GM19467 (cell line): ENCODE measurements around the gene INHBE.

Experiments used
- ATAC-seq: cut with Tn5 transposase; IDR thresholded peaks from one replicate; pipeline ENCODE4 v1.9.1; 2021; ENCODE audit warnings: mild to moderate bottlenecking, moderate library complexity; ENCODE audit not compliant: unreplicated experiment

Gene INHBE

DNA sequence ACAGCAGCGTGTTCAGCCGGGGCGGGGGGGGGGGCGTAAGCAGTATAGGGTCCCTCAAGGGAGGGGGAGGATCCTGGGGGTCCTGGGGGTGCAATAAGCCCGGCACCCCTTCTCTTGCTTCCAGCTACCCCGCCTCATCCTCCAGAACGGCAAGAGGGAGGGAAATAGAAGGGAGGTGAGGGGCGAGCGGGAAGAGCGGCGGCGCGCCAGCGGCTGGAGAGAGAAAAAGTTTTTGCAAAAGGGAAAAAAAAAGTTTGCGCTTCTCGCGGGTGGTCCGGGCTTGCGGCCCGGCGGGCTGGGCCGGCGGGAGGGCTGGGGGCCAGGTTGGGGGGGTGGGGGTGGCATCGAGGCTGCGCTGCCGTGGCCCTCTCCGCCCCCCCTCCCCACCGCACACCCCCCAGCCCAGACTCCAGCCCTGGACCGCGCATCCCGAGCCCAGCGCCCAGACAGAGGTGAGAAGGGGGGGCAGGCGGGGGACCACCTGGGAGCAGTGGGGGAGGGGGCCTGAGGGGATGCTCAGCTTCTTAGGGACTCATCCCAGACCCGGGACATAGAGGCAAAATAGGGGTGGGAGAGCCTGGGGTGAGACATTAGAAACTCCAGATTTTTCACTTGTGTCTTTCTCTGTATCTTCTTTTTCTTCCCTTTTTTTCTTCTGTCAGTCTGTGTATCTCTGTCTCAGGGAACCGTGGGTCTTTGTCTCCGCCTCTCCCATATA is 4.8 kb downstream of the INHBE start, which contains the start of gene GLI1:
GLI1 (plus strand) TSS at position 36 of the 718 bp plus-strand sequence. CDS start 3,907 bp downstream, outside the sequence.
- no peak for ATAC-seq

DNA sequence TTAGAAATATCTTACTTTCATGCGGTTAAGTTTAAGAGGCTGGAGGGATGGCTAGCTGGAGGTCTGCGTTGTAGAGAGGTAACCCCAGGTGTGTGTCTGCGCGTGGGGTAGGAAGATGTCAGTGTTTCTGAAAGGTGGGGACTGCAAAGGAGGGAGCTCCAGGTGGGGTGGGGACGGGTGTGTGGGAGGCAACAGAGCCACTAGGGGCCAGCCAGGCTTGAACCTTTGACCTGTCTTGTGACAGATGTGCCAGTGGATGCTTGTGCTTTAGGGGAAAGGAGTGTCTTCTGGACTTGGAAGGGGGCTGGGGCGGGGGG is 5.3 kb downstream of the INHBE start:
- ATAC-seq, result no peak

DNA sequence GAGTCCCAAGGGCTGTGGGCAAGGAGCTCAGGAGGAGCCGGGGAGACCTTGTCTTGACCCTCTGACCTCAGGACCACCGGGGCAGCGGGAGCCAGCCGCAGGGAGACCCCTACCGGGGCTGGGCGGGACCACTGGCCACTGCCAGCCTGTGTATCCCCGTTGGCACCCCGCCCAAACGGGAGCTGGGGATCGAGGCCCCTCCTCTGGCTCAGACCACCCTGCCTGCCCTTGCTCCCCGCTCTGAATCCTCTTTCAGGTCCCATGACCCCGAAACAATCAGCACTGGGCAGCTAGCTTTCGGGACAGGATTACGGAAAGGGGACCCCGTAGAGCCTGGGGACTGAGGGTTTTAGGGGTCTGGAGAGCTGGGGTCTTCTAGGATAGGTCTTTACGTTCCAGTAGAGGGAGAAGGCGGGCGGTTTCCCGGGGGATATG is 5.8 kb downstream of the INHBE start:
- ATAC-seq, result no peak

DNA sequence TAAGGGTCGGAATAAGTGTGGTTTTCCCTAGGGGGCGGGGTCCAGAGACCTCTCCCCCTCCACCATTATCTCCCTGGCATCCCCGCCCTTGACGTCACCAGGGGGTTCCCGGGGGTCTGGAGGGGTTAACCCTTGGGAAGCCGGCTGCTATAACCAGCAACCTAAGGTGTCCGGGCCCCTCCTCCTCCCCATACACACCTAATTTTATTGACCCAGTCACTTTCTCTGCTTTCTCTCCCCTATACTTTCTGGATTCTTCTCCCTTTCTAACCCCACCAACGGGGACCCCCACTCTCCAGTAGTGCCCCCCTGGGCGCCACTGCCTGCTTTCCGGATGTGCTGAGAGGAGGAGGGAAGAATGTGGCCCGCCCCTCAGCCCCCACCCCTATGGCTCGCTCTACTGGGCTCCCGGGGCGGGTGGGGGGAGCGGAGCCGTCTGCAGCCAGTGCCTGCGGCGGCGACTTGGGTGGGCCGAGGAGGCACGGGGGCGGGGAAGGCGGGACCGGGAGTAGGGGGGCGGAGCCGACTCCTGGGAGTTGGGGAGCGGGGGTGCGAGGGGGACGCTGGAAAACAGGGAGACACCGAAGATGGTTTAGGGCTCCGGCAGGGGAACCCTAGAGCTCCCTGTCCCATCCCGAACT is 6.3 kb downstream of the INHBE start:
- ATAC-seq, result no peak

DNA sequence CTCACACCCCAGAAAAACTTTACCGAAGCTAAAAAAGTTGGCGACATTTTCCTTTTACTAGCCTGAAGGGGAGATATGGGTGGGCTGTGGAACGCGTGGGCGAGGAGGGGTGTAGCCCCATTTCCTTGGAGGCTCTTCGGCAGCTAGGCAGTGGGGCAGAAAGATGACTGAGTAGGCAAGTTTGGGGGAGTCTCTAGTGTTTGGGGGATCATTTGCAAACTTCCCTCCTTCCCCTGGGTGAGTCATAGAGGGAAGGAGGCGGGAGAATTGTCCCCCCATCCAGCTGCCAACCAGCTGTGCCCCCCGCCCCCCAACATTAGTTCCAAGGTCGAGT is 6.8 kb downstream of the INHBE start:
- no peak for ATAC-seq

DNA sequence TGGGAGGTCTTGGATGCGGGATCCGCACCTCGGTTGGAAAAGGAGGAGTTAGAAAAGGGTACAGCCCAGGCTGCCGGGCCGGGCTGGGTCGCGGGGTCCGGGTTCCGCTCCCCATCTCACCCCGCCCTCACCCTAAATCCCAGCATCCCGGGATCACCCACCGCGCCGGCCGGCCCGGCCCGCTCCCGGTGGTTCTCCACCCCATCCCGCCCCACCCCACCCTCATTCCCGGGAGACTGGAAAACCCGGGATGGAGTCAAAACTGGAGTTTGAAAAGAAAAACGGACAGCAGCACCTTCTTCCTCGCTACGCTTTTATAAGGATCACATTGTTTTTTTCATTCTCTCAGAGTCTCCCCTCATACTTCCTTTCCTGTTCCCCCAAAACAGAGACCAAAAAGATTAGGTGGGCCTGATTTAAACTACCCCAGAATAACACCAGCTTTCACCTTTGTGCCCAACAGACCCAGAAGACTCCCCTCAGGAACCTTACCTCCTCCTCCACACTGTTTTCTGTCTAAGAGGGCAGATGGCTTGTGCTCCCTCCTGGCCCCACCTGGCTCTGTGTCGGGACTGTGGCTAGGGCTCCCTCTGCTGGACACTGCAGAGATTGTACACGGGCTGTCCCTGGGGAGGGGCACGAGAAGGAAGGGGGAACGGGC is 7.3 kb downstream of the INHBE start:
- peak; percentile 53 for ATAC-seq

DNA sequence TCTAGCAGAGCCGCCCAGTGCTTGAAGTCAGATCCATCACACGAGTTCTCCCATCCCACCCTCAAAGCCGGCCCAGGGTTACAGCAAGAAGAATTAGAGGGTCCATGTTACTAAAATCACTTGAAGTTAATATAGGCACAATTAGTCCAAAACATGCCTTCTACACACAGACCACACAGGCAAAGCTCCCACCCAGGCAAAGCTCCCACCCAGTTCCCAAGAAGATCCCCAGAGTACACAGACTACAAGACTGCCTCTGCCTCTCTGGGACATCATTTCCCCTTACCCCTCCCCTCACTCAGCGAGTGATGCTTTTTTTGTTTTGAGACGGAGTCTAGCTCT is 7.8 kb downstream of the INHBE start:
- ATAC-seq, result no peak

DNA sequence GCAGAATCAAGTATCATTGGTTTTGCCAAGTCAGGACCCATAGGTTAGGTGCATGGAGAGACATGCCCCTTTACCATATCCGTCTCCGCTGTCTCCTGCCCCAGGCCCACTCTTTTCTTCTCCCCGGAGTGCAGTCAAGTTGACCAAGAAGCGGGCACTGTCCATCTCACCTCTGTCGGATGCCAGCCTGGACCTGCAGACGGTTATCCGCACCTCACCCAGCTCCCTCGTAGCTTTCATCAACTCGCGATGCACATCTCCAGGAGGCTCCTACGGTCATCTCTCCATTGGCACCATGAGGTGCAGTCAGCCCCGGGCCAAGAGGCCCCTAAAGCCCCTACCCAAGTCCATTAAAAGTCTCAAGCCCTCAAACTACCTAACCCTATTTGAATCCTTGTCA is 9.5 kb downstream of the INHBE start:
- no peak for ATAC-seq

DNA sequence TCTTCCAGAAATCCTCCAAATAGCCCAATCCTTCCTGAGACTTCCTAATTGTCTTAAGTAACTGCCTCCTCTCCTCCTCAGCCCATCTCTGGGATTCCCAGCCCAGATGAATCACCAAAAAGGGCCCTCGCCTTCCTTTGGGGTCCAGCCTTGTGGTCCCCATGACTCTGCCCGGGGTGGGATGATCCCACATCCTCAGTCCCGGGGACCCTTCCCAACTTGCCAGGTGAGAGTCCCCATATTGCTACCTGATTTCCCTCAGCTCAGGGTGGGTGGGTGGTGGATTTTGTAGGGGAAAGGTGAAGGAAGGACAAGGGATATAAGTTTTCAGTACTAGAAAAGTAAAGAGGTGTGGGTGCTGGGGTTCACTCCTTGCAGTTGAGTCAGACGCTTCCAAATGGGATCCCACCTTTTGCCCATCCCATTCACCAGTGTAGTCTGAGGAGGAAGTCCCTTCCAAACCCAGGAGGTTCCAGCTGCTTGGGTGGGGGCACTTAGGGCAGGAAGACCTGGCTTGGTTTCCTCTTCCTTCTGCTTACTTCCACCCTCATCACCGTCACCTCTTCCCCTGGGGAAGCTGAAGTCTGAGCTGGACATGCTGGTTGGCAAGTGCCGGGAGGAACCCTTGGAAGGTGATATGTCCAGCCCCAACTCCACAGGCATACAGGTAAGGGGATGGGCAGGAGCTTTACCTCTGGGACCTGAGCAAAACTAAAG is 10.1 kb downstream of the INHBE start:
- ATAC-seq, result no peak

DNA sequence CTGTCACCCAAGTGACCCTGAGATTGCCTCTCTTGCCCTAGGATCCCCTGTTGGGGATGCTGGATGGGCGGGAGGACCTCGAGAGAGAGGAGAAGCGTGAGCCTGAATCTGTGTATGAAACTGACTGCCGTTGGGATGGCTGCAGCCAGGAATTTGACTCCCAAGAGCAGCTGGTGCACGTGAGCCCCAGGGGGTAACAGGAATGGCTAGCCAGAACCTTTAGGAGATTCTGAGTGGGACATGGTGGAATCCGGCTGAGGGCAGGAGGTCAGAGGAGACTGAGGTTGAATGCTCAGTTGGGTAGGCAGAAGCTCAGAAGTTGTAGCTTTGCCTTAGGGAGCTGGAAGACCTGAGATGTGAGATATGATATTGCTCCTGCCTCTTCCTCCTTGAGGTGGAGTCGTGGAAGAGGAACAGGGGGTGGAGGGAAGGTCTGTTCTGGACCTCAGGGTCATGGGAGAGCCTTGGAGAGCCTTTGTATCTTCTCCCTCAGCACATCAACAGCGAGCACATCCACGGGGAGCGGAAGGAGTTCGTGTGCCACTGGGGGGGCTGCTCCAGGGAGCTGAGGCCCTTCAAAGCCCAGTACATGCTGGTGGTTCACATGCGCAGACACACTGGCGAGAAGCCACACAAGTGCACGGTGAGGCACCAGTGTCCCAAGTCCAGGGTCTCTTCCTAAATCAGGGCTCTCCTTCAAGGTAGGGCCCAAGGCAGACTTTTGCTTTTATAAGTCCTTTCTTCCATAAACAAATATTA is 10.8 kb downstream of the INHBE start:
- no peak for ATAC-seq

DNA sequence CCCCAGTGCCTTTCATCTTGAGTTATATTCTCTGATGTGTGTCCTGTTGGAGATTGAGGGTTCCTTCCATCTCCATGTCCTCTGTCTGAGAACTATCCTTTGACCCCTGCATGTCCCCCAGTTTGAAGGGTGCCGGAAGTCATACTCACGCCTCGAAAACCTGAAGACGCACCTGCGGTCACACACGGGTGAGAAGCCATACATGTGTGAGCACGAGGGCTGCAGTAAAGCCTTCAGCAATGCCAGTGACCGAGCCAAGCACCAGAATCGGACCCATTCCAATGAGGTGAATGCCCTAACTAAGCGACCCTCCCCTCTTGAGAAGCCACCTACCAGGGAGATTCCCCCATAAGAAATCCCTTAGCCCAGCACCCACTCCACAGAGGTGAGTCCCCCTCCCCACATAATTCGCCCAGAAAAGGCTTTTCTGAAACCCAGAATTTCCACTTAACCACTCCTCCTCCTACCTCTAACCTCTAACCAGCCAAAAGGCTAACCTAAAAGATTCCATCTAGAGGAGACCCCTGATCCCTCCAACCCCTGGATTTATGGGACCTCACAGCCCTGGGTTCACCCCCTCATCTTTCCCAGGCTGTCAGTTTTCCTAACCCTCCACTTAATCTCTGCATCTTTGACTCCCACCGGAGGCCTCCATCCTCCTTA is 12.2 kb downstream of the INHBE start:
- no peak for ATAC-seq

DNA sequence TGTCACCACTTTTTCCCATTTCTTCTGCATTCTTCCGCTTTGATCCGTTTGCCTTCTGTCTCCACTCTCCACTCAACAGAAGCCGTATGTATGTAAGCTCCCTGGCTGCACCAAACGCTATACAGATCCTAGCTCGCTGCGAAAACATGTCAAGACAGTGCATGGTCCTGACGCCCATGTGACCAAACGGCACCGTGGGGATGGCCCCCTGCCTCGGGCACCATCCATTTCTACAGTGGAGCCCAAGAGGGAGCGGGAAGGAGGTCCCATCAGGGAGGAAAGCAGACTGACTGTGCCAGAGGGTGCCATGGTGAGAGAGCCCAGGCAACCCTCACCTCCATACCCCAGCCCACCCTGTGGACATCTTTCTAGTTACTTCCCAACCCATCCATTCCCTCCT is 12.8 kb downstream of the INHBE start:
- ATAC-seq, result no peak

DNA sequence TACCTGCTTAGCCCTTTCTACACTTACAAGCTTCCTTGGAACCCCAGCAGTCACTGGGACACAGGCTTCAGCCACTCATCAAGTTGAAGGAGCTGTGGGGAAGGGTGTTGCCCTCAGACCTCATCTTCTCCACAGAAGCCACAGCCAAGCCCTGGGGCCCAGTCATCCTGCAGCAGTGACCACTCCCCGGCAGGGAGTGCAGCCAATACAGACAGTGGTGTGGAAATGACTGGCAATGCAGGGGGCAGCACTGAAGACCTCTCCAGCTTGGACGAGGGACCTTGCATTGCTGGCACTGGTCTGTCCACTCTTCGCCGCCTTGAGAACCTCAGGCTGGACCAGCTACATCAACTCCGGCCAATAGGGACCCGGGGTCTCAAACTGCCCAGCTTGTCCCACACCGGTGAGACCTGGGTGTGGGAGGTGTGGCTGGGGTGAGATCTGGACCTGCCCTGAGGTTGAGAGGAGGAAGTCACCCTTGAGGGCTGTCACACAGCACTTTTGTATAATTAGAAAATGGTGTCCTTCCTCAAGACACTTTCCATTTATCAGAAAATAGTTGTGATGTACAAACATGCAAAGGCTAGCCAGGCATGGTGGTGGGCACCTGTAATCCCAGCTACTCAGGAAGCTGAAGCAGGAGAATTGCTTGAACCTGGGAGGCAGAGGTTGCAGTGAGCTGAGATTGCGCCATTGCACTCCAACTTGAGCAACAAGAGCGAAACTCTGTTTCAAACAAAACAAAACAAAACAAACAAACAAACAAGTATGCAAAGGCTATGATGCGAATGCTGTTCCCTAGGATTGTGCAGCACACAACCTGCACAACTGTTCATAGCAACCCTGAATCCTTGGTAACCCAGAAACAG is 14.4 kb downstream of the INHBE start:
- ATAC-seq, result no peak

DNA sequence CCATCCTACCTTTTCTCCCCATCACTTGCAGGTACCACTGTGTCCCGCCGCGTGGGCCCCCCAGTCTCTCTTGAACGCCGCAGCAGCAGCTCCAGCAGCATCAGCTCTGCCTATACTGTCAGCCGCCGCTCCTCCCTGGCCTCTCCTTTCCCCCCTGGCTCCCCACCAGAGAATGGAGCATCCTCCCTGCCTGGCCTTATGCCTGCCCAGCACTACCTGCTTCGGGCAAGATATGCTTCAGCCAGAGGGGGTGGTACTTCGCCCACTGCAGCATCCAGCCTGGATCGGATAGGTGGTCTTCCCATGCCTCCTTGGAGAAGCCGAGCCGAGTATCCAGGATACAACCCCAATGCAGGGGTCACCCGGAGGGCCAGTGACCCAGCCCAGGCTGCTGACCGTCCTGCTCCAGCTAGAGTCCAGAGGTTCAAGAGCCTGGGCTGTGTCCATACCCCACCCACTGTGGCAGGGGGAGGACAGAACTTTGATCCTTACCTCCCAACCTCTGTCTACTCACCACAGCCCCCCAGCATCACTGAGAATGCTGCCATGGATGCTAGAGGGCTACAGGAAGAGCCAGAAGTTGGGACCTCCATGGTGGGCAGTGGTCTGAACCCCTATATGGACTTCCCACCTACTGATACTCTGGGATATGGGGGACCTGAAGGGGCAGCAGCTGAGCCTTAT is 15.3 kb downstream of the INHBE start:
- no peak for ATAC-seq

DNA sequence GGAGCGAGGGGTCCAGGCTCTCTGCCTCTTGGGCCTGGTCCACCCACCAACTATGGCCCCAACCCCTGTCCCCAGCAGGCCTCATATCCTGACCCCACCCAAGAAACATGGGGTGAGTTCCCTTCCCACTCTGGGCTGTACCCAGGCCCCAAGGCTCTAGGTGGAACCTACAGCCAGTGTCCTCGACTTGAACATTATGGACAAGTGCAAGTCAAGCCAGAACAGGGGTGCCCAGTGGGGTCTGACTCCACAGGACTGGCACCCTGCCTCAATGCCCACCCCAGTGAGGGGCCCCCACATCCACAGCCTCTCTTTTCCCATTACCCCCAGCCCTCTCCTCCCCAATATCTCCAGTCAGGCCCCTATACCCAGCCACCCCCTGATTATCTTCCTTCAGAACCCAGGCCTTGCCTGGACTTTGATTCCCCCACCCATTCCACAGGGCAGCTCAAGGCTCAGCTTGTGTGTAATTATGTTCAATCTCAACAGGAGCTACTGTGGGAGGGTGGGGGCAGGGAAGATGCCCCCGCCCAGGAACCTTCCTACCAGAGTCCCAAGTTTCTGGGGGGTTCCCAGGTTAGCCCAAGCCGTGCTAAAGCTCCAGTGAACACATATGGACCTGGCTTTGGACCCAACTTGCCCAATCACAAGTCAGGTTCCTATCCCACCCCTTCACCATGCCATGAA is 16.0 kb downstream of the INHBE start:
- no peak for ATAC-seq

DNA sequence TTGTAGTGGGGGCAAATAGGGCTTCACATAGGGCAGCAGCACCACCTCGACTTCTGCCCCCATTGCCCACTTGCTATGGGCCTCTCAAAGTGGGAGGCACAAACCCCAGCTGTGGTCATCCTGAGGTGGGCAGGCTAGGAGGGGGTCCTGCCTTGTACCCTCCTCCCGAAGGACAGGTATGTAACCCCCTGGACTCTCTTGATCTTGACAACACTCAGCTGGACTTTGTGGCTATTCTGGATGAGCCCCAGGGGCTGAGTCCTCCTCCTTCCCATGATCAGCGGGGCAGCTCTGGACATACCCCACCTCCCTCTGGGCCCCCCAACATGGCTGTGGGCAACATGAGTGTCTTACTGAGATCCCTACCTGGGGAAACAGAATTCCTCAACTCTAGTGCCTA is 16.6 kb downstream of the INHBE start:
- no peak for ATAC-seq

DNA sequence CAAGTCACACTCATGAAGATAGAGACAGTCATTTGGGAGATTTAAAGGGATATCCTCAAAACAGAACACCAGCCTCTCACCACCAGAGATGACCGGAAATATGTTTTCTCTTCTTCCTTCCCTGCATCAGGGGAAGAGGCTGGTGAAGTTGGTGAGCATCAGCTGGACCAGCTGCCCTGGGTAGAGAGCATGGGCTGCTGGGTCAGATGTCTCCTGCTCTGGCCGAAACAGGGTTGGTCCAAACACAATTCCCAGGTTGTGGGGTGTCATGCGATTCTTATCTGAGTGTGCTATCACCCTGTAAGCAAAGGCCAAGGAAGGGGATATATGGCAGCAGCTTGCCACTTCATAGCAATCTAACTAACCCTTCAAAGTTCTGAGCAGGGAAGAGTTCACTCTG is 17.3 kb downstream of the INHBE start:
- no peak for ATAC-seq

DNA sequence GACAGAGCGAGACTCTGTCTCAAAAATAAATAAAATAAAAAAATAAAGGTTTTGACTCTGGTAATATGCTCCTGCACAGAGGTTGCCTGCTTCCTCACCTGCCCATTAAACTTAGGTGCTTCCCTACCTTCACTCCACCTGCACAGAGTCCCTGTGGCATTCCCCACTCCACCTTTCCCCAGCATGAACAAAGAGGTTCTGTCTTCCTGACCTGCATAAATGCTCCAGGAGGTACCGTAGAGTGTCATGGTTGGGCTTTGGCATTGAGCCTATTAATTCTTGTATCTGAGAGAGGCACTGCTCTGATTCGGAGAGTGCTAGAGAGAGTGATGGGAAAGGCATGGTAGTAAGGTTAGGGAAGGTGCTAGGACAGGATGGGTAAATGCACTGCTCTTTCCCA is 18.3 kb downstream of the INHBE start:
- no peak for ATAC-seq

DNA sequence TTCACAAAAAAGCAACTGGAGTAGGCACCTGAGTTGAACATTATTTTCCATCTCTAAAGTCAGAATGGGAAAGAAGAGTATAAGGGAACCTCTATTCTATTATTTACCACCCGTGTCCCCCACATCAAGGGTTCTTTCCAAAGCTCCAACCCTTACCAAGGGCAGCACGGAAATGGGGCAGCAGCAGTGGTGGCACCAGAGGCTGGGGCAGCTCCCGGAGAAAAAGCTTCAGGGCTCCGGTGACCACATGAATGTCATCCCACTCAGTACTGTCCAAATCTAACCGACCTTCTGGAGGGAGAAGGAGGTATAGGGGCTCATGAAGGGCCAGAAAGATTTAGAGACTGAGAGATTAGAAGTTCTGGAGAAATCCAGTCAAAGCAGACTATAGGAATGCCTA is 18.8 kb downstream of the INHBE start:
- ATAC-seq, result no peak
